ENCODE data around the gene C19orf73.

The C19orf73 gene

DNA sequence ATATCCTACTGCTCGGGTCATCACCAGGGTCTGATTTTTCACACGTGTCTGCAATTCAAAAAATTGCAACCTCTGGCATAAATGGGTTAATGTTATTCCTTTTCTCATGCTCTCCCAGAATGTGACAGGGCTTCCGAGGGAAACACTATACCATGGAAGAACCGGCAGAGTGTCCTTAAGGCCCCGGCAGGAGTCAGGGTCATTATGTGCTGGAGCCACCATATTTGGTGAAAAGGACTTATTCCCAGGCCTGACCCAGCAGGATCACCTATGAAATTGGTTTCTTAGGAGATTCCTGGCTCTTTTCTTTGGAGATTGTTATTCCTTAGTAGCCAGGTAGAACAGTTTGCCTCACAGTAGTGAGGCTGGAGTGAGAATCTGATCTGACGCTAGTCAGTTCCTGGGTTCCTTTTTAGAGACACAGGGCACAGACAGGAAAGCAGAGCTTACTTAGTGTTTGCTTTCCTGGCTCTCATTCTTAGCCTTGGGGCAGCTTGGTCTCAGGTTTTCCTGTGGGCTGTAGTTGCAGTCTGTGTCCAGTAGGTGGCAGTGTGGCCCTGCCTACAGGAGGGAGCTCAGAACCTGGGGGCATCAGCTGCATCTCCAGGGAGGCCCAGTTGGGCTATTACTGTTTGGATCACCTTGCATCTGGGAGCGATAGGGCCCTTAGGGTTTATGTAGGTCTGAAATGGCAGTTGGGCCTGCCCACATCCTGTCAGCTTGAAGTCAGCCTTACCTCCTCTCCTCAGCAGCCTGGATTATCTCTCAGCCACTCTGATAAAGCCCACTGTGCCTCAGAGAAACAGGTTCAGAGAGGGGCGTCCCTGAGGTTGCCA lies 21.3 kb downstream of the C19orf73 start:
- DNase-seq = peak; percentile 83

GRCh38 chr19:49094505-49095482 lies 24.1 kb downstream of the C19orf73 start:
- DNase-seq = no peak

DNA sequence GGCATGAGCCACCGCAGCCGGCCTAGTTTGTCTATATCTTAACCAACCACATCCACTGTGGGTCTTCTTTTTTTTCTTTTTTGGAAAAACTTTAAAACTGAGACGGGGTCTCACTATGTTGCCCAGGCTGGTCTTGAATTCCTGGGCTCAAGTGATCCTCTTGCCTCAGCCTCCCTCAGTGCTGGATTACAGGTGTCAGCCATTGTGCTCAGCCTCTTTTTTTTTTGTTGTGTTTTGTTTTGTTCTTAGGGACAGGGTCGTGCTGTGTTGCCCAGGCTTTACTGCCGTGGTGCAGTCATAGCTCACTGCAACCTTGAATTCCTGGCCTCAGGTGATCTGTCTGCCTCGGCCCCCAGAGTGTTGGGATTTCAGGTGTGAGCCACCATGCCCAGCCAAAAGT lies 26.3 kb downstream of the C19orf73 start:
- DNase-seq = no peak

DNA sequence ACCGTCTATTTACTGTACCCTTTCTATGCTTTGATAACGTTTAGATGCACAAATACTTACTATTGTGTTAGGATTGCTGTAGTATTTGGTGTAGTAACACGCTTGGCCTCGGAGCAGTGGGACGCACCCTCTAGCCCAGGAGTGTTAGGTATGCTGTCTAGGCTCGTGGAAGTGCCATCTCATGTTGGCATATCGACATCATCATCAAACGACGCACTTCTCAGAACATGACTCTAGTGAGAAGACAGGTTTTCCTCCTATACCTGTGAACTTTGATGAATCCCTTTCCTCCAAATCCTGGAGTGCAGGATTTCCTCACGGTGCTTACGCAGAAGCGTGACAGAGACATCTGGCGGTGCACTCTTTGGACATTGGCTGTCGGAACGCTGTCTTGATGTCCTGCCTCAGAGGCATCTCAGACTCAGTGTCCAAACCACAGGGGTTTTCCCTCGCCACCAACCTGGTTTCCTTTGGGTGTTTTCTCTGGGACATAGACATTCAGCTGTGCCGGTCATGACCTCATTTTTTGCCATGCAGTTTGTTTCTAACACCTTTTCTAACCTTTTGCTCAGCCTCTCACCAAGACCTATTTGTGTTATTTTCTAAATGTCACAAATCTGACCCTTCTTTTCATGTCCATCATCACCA lies 27.4 kb downstream of the C19orf73 start:
- peak; percentile 23 for DNase-seq

GRCh38 chr19:49086296-49086695 lies 32.6 kb downstream of the C19orf73 start:
- DNase-seq = no peak

DNA sequence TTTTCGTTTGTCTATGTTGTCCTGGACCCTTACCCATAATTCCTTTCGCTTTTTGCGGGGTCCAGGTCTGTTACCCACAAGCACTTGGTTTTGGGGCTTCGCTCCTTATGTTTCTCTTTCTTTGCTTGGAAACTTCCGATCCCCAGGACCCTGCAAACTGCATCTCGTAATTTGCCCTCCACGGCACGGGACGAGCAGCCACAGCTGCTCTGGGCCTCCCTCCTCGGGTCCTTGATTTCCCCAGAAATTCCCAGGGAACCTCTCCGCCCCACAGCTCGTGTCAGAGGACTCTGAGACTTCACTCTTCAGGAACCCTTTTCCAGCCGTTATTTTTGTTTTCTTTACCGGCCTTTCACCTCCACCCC lies 33.1 kb downstream of the C19orf73 start:
- no peak for DNase-seq

DNA sequence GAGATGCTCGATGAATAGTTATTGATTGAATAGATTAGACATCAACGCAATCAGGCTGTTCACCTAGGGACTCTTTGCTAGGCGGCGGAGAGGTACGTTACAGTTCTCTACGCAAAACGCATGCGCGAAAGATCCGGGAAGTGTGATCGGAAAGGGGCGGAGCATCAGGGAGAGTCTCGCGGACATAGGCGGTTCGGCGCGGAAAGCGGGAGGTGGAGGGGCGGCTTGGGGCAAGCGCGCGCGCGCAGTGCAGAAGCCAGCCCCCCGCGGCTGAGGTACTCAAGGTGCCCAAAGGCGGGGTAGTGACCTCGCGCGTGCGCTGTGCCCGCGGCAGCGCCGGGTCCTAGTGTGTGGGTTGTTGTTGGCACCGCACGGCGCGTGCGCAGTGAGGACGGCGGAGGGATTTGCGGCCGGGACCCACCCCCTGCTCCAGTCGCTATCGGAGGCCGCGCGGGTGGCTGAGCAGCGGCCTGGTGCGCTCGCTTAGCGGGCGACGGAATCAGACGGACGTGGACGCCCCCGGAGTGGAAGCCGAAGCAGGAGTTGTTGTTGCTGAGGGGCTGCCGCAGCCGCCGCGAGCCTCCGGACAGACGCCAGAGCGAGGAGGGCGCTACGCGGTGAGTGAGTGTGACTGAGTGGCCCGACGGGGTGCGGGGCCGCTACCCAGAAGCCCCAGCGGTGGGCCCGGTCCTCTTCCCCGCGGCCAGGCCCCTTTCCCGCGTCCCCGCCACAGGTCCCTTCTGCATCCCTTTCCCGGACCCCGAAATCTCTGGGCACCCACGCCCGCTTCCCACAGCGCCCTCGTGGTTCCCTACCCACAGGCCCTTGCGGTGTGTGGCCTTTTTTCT lies 33.7 kb downstream of the C19orf73 start, which contains the start of gene SNRNP70:
Gene SNRNP70, plus strand, starts transcription at position 432 of the 848 bp plus-strand sequence. CDS start 964 bp downstream, outside the sequence.
- peak; percentile 100 for DNase-seq

GRCh38 chr19:49084206-49085019 lies 34.5 kb downstream of the C19orf73 start:
- no peak for DNase-seq

DNA sequence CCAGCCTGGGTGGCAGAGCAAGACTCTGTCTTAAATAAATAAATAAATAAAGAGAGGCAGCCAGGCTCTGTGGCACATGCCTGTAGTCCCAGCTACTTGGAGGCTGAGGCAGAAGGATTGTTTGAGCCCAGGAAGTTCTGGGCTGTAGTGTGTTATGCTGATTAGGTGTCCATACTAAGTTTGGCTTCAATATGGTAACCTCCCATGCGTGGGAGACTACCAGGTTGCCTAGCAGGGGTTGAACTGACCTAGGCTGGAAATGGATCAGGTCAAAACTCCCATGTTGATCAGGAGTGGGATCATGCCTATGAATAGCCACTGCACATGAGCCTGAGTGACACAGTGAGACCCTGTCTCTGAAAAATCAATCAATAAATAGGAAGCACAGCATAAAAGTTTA lies 37.7 kb downstream of the C19orf73 start:
- no peak for DNase-seq

DNA sequence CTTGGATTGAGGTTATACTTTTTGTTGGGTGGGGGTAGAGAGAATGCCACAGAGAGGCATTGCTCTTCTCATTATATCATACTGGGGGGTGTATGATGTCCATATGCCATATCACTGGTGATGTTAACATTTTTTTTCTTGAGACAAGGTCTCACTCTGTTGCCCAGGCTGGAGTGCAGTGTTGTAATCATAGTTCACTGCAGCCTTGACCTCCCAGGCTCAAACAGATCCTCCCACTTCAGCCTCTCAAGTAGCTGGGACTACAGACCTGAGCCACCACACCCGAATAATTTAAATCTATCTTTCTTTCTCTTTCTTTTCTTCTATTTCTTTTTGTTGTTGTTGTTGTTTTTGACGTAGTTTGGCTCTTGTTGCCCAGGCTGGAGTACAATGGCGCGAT lies 38.6 kb downstream of the C19orf73 start:
- DNase-seq = no peak

- peak; percentile 35 for DNase-seq
Observed at GRCh38 chr19:49074869-49075268, 44.1 kb downstream of the C19orf73 start.

- peak; percentile 16 for DNase-seq
Observed at GRCh38 chr19:49073514-49074378, 45.2 kb downstream of the C19orf73 start.

DNA sequence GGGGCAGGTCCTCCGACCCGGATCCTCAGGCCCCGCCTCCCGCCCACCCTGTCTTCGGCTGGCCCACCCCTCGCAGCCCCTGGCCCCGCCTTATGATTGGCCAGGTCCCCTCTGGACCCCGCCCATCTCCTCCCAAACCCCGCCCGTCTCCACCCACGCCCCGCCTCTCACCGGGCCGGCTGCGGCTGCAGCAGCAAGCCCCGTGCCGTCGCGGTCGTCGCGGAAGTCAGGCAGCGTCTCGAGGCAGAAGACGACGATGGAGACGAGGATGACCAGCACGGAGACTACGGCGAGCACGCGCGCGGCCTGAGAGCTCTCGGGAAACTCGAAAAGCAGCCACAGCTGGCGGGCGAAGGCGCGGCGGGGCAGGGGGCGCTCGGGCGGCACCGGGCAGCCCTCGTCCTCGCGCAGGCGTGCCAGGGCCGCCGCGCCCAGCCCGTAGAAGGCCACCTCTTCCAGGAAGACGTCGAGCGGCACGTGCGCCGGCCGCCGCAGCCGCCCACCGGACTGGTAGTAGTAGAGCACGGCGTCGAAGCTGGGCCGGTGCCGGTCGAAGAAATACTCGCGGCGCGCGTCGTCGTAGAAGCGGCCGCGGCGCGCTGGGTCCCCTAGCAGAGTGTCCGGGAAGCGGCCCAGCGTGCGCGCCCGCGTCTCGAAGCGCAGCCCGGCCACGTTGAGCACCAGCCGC lies 46.9 kb downstream of the C19orf73 start:
- peak; percentile 19 for DNase-seq

DNA sequence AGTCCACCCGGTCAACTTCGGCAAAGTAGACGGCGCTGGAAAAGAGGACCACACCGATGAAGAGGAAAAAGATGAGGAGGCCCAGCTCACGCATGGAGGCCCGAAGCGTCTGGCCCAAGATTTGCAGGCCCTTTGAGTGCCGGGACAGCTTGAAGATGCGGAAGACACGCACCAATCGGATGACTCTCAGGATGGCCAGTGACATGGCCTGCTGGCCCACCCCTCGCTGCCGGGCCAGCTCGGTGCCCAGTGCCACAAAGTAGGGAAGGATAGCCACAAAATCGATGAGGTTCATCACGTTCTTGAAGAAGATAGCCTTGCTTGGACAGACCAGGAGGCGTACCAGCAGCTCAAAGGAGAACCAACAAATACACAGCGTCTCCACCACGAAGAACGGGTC lies 48.5 kb downstream of the C19orf73 start:
- DNase-seq = no peak

DNA sequence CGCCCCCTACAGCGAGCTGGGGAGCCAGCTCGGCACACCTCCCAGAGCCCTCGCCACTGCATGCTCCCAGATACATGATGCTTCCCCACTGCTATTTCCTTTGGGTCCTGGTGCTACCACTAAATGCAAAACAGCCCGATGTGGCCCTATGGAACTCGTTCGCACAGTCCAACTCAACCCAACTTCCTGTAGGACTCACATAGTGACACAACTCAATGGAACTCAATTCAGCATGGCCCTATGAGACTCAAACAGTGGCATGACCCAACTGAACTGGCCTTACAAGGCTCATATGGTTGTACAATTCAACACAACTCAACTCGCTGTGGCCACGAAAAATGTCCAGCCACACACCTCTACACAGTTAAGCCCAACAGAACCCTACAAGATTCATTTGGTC lies 49.9 kb downstream of the C19orf73 start:
- no peak for DNase-seq
